NCI-H524 (cell line): ENCODE measurements around the gene FGD5.
A peak's percentile ranks its signal among the peaks of the same experiment; 100 is the strongest.

Experiments used
- DNase-seq, 2 experiments: peaks; one replicate each; lab custom pipeline; 2025; lab: John Stamatoyannopoulos, UW

Gene FGD5

DNA sequence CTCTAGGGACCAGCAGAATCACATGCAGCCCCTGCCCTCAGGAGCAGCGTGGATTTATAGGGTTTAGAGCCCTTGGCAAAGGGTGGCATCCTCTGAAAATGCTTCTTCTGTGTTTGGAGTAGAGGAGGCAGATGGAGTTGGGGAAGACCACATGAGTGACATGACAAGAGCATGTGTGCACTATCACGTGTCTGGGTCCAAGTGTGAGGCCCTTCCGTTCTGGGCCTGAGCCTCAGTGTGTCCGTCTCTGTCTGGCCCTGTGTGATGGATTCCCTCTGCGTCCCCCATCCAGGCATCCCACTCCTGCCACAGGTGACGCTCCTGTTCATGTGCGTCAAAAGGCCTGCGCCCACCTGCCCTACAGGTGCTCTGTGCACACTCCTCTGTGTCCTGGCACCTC lies 30.1 kb downstream of the FGD5 start:
- no peak for DNase-seq

DNA sequence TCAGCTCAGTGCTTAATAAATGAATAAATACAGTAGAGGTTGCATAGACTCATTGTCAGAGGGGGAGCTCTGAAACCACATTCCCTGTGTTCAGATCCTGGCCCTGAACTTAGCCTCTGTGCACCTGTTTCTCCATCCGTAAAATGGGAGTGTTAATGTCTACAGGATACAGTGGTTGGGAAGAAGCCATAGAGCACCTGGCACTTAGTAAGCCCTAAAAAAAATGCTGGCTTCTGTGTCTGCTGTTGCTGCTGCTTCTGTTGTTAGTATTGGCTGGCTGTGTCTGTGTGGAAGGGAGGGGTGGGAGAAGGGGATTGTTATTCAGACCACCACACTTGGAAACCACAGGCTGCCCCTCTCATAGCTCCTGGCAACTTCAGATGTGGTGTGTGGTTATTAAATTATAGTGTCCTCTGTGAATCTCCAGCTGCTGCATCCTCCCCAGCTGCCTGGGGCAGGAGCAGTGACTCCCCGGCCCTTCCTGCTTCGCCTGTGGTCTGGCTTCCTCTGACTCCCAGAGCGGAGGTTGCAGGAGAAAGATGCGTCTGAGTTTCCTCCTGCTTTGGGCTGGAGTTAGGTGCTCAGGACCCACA lies 31.0 kb downstream of the FGD5 start:
- DNase-seq = no peak

DNA sequence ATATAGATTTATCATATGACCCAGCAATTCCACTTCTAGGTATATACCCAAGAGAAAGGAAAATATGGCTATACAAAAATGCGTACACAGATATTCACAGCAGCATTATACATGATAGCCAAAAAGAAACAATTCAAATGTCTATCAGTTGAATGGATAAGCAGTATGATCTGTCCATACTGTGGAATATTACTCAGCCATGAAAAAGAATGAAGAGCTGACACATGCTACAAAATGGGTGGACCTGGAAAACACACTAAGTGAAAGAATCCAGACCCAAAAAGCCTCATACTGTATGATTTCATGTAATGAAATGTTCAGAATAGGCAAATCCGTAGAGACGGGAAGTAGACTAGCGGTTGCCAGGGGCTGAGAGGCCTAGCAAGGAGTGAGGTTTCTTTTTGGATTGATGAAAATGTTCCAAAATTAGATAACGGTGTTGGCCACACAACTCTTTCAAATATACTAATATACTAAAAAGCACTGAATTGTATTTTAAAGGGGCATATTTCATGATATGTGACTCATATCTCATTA lies 33.4 kb downstream of the FGD5 start:
- DNase-seq = no peak

DNA sequence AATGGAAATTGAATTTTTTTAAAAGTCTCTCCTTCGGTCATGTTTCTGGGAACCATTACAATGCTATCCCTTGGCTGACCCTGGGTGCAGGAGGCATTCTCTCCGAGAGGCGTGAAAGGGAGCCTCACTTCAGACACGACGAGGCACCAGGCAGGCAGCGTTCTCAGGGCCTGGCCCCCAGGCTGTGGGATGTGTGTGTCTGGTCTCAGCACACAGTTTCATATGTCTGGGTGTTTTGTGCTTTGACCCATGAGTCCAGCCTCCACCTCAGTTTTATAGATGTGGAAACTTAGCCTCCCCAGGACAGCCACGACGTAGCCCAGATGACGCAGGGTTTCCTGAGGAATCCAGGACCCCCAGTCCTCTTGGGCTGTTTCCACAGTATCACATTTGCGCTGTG lies 34.0 kb downstream of the FGD5 start:
- DNase-seq = no peak

DNA sequence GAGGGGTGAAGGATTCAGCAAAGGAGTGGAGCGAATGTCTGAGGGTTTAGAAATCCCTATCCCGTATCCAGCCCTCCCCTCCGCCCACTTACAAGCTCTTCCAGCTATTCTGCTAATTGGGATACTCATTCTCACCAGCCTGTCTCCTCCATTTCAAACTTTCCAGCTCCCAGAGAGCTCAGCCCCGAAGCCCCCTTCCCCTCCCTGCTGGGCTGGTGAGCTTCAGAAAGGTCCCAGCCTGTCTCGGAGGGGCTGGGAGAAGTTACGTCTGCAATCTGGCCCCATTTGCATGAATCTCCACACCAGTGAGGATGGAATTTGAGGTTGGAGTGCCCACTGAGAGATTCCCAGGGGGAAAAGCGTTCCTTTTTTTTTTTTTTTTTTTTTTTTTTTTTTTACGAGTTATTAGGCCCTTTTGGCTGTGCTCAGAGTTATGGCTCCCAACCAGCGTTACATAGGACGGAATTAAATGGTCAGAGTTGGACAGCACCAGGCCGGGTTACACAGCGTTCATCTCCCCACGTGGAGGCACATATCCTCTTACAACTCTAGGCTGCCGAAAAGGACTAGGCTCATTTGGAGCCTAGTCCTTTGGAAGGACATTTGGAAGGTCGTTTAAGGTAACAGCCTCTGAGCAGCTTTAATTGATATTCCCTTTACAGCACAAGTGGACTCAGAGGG lies 34.6 kb downstream of the FGD5 start:
- DNase-seq = no peak

DNA sequence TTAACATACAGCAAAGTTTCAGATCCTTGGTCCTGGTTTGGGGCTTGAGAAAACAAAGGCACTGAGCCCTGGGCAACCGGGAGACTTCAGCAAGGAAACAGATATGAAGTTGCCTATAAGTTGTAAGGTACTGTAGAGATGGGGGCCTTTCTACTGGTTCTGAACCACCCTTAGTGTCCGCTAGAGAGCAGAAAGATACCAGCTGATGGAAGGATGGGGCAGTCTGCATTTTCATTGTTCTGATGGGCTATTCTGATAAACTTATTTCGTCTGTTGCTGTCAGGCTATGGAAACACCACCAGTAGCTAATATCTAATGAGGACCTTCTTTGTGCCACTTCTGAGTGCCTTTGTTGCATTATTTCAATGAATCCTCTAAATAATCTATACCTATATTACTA lies 38.7 kb downstream of the FGD5 start:
- DNase-seq = peak in 1 of 2 experiments; percentile 33

DNA sequence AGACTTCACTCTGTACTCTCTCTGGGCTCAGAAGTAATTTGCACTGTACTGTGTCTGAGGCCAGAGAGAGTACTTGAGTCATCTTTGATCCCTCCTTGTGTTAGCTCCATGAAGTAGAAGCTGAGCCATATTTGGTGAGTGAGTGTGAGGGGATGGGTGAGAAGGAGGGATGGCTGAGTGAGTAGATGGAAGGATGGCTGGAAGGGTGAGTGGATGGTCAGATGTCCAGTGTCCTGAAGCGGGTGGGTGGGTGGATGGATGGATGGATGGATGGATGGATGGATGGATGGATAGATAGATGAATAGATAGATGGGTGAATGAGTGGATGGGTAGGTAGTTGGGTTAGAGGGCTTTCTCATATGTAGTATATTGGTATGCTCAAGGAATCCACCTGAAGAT lies 39.3 kb downstream of the FGD5 start:
- peak in 1 of 2 experiments; percentile 16 for DNase-seq

DNA sequence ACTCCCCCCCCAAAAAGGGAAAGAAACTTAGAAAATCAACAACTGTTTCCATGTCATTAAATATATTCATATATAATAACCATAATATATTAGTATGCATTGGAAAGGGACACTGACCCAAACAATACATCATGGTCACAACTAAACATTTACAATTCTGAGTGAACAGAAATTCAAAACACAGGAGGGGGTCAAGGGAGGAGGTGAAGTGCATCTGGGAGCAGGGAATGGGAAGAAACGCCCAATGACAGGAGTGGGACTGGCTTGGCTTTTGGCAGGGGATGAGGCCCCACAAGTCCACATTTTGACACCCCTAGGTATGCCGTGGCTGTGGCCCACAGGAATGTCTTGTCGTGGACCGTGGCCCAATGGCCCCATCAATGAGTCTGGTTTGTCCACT lies 41.1 kb downstream of the FGD5 start:
- no peak for DNase-seq

DNA sequence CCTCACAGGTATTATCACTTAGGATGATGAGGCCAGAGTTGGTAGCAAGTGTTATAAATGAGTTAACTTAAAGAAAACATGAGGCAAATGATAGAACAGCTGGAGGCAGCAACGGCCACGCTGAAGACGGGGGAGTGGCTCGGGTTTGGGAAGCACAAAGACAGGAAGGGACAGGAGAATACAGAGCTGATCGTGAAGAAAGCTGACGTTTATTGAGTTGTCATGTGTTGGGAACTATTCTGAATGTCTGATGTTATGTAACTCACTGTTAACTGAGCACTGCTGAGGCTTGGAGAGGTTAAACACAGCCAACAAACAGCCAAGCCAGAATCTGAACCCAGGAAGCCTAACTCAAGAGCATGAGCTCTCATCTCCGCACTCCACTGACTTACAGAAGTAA lies 42.3 kb downstream of the FGD5 start:
- DNase-seq = no peak

DNA sequence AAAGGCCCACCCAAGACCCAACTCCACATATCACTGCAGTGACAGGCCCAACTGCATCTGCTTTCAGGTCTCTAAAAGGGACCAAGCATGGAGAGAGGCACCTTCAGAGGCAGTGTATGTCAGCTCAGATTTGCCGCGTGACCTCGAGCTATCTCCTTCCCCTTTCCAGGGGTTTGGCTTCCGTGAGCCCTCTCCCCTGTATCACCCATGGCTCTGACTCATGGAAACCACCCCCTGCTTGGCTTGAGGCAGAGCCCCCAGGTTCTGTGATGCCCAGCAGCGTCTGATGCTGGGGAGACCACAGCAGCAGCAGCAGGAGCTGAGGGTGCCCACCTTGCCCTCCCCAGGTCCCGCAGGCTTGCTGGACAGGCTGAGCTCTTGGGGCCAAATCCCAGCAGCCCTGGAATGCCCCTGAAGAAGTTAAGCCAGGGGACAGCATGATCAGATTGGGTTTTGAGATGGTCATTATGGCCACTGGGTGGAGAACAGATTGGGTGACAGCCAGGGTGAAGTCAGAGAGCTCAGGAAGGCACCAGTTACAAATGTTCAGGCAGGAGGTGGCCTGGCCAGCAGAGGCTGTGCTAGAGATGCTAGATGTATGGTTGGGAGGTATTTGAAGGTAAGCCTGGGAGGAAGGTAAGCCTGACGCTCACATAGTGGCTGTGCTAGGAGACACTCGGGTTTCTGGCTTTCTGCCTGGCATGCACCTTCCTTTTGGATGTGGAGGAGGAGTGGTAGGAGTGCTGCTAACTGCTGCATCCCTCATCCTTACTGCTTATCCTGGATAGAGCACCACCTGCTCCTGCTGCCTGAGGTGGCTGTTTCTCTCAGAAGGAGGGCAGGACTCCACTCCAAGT lies 42.9 kb downstream of the FGD5 start:
- no peak for DNase-seq

DNA sequence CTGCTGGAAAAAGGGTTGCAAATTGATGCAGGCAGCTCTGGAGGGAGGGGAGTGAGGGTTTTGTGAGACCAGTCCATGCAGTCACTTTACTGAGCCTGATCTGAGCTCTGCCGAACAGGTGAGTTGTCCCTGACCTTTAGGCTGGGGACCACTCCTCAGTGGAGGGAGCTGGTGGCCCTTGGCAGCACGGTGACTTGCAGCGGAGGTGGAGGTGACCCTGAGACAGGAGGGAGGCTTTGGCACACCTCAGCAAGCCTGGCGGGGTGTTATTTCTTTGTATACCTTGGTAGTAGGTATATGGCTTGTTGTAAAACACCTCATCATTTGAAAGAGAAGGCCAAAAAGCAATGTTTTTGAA lies 43.5 kb downstream of the FGD5 start:
- DNase-seq = no peak

DNA sequence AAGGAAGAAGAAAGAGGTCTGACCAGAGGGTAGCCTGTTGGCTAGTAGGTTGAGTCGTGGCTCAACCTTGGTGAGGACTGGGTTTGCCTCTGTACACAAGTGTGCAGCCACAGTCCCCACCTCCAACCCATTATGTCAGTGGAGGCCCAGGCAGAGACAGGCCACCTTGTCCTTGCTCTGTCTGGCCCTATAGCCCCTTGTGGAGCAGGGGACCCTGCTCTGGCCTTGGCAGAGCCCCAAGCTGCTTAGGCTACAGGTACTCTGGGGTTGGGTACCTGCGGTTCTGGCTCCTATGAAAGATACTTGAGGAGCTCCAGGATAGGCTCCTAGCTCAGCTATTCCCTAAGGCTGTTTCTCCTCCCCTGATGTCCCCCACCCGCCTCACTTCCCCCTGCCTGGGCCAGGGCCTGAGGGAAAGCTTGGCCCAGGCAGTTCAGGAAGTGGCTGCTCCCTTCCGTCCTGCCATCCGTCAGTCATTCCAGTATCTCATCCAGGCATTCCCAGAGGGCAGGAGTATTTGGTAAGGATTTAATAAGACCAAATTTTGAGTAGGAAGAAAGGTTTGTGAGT lies 44.0 kb downstream of the FGD5 start:
- no peak for DNase-seq

DNA sequence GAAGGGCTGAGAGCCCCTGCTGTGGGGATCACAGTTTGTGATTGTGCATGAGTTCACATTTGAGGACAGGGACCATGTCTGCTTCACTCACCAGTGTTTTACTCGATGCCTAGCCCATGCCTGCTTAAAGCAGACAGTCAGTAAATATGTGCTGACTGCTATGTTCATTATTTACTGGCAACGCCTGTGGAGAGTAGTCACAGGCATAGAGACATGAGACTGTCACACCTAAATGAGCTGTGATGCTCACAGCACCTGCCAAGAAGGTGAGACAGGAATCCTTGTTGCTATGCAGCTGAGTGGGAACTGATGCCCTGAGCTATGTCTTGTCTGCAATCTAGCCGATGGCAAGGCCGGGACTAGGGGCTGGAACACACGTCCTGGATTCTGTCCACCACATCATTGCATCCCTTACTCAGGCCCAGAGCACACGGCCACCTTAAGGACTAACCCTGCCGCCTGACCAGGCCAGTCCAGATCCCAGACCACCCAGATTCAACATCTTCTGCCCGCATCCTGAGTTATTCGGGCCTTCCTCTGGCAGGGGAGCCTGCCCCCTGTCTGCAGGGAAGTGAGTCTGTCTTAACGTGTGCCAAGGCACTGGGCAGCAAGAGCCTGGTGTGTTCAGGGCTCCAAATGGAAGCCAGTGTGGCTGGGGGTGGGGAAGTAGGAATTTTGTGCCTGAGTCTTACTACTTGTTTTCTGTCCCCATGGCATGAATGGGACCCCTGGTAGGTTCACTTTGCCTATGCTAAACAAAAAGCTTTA lies 44.8 kb downstream of the FGD5 start:
- no peak for DNase-seq

DNA sequence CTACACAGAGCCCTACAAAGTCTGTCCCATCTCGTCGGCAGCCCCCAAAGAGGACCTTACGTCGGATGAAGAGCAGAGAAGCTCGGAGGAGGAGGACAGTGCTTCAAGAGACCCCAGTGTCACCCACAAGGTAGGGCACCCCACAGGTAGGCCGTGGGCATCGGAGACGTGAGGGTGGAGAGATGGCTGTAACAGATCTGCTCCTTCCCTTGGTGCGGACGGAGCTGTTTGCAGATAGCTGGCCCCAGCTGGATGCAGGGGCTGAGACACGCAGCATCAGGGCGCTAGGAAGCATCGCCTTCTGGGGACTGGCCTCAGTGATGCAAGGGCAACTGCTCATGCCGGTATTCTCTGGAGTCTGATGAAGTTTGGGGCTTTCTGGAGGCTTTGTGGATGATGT lies 45.4 kb downstream of the FGD5 start:
- no peak for DNase-seq

DNA sequence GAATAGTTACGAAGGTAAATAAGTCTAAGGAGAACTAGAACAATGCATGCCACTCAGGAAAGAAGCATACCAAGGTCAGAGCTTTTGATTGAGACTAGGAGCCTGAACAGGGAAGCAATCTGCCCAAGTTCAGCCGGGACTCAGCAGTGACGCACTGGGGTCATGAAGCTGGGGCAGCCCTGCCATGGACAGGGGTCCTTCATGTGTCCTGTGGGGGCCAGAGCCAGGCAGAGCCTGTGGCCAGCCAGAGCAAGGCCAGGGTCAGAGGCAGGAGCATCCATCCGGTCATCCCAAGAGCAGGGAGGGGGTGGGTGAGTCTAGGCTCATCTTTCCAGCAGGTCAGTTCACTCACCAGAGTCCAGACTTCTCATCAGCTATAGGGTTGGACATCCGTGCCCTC lies 47.9 kb downstream of the FGD5 start:
- DNase-seq = no peak

DNA sequence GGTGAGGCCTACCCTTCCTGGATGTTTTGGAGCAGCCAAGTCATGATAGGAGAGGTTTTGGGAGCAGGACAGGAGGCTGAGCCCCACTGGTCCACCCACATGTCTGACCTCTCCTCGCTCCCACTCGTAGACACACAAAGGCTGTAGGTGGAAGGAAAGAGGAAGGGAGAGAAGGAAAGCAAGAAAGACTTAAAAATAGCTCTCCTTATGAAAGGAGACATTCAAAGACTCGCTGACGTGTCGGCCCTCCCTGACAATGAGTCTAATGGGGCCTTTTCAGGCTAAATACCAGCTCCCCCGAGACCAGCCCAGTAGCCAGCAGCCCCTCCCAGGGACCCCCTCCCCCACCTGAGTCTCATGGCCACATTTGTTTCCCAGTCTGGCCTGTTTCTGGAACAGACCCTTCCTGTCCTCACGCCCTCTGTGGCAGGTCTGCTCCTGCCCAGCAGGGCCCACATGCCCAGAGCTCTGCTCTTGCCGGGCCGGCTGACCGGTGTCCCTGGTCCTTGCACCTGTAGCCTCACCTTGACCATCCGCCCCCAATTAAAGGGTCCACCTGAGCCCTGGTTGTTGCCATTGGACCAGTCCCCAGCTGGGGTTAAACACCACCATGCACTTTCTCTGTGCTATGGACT lies 49.3 kb downstream of the FGD5 start:
- DNase-seq = no peak

DNA sequence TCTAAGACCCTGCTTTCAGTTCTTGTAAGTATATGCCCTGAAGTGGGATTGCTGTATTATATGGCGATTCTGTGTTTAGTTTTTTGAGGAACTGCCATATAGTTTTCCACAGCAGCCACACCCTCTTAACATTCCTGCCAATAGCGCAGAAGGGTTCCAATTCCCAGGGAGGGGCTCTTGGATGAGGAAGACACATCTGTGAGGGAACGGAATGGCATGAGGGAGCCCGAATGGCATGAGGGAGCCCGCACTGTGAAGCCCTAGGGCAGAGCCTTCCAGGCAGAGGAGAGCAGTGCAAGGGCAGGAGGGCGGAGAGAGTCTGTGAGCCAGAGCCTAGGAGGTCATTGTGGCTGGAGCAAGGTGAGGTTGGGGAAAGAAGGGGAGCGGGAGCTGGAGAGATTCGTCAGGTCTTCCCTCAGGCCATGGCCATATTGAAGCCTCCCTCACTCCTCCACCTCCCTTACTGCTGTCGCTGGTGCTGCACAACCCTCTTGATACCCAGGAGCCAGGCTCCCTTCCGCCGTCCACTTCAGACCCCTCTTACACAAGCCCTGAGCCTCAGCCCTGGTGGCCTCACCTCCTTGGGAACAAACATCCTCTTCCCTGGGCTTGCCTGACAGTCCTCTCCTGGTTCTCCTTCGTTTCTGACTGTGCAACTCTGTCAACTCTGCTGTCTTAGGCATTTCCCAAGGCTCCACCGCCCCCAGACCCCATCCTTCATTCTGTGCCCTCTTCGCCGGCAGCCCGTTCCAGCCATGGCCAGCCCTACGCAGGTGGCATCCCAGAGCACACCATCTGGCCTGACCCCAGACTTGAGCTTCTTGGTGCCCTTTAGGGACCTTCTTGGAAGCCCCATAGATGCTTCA lies 51.4 kb downstream of the FGD5 start:
- DNase-seq = no peak

DNA sequence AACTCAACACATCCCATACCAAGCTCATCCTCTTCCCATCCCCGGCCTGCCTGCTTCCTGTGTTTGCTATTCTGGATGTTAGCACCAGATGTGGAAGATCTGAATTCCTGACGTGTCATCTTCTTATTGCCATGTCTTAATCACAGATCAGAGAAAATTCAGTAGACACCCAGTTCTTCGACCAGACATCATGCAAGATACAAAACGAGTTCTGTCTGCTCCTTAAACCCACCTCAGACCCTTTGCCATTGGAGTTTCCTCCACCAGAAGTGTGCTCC lies 52.0 kb downstream of the FGD5 start:
- no peak for DNase-seq

DNA sequence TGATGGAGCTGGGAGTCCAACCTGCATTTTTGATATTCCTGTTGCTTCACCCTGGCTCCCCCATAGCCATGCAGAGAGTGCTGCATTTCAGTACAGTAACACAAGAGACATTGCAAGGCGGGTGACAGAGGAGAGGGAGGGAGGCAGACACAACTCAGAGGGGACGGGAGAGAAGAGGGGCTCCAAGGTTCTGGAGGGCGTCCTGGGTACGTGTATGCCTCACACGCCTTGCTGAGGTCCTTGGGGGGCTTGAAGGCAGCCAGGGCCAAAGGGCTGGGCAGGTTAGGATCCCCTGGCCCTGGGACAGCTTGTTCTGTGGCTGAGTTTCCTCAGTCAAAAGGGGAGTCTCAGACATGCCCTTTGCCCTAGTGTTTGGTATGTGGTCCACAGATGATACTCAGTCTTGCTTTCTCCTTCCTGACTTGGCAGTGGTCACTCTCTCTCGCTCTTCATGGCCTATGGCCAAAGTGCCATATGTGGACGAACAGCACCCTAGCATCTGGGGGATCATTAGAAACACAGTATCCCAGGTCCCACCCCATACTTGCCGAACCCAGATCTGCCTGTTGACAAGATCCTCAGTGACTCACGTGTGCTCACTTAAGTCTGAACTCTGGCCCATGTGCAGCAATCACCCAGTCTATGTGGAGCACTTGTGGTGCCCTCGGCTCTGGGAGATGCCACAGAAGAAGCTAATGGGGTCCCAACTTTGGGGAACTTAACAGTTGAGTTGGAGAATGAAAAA lies 52.9 kb downstream of the FGD5 start:
- no peak for DNase-seq

DNA sequence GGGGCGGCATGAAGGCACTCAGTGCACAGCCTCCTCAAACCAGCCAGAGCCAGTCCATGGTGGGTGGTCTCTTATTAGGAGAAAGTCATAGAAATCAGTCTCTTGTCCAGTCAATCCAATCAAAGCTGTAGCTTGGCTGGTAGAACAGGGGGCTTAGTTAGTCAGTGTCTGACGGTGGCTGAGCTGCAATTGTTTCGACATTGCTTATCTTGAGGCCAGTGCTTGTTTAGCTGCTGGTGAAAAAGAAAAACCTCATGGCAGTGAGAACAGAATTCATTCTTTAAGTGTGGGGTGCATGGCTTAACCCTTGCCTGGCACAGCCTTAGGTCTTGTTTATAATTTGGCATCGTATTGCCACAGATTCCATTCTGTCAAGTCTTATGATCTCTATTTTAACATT lies 53.9 kb downstream of the FGD5 start:
- DNase-seq = no peak
